Stimulated activated CD4-positive, alpha-beta T cell treated with anti-CD3 and anti-CD28 coated beads, Interleukin-12 subunit alpha, Interleukin-12 subunit beta, amount 100 ng/mL, for 4 hours (primary cell): ENCODE results near the gene UBE2M.
A peak's percentile ranks its signal among the peaks of the same experiment; 100 is the strongest.

ENCODE experiments used
- DNase-seq: peaks from one replicate; pipeline ENCODE4 v3.0.0-alpha.2; 2020

UBE2M gene

GRCh38 chr19:58570770-58571574, 12.6 kb upstream of the UBE2M start:
- DNase-seq: no peak

- DNase-seq: no peak
Observed at GRCh38 chr19:58569943-58570670, 11.7 kb upstream of the UBE2M start.

- no peak for DNase-seq
Observed at GRCh38 chr19:58569191-58569942, 11.0 kb upstream of the UBE2M start.

- DNase-seq: no peak
Observed at GRCh38 chr19:58568453-58569130, 10.2 kb upstream of the UBE2M start.

- DNase-seq: no peak
Observed at GRCh38 chr19:58566989-58567388, 8.6 kb upstream of the UBE2M start.

- no peak for DNase-seq
Observed at GRCh38 chr19:58563823-58564222, 5.4 kb upstream of the UBE2M start.

GRCh38 chr19:58563034-58563573, 4.7 kb upstream of the UBE2M start:
- DNase-seq: peak; percentile 47

GRCh38 chr19:58562122-58563033, 4.0 kb upstream of the UBE2M start:
- peak; percentile 48 for DNase-seq

- DNase-seq: no peak
Observed at GRCh38 chr19:58561373-58562121, 3.1 kb upstream of the UBE2M start.

GRCh38 chr19:58560921-58561320, 2.5 kb upstream of the UBE2M start:
- no peak for DNase-seq

GRCh38 chr19:58560007-58560887, 1.8 kb upstream of the UBE2M start:
- no peak for DNase-seq

- DNase-seq: peak; percentile 66
Observed at GRCh38 chr19:58559275-58560006, 1.0 kb upstream of the UBE2M start.

- peak; percentile 100 for DNase-seq
Observed at GRCh38 chr19:58558623-58559274, 338 bp upstream of the UBE2M start.

- DNase-seq: no peak
Observed at GRCh38 chr19:58557221-58558065, 968 bp downstream of the UBE2M start.

- no peak for DNase-seq
Observed at GRCh38 chr19:58556622-58557220, 1.7 kb downstream of the UBE2M start.

GRCh38 chr19:58555920-58556621, 2.3 kb downstream of the UBE2M start:
- no peak for DNase-seq
